Subcutaneous adipose tissue (tissue), 4 donors: Measurements from ENCODE around the gene LHFPL2. TPM values are rescaled to one million over a fixed set of nuclear protein-coding genes. Genes with fewer than 3 reads are reported as not detected.

ENCODE experiments used
- CTCF ChIP-seq: fragments of 450-650 bp; IDR thresholded peaks from one replicate; pipeline ENCODE4 v1.5.1; 2016; ENCODE audit warnings: low read depth, mild to moderate bottlenecking, control low read depth, antibody characterized with exemption, moderate library complexity
- total RNA-seq, 4 donors: library from RNA; depleted of rRNA; stranded (reverse); fragments of >200 nt; gene quantifications; one replicate each; pipeline ENCODE4 v1.1.0, GENCODE V29; 2016

The LHFPL2 gene
- total RNA-seq, 4 donors from 2014 or later = 18.5 to 104 (median 30.0) TPM

GRCh38 chr5:78562714-78563330 lies 85.8 kb downstream of the LHFPL2 start:
- no peak for TF ChIP-seq CTCF

- no peak for TF ChIP-seq CTCF
These were observed 86.6 kb downstream of the LHFPL2 start for GRCh38 chr5:78562001-78562400.

- no peak for TF ChIP-seq CTCF
These were observed 87.3 kb downstream of the LHFPL2 start for GRCh38 chr5:78561261-78561660.

GRCh38 chr5:78560000-78560855 lies 88.3 kb downstream of the LHFPL2 start:
- no peak for TF ChIP-seq CTCF

- TF ChIP-seq CTCF = no peak
These were observed 91.0 kb downstream of the LHFPL2 start for GRCh38 chr5:78557601-78558000.

GRCh38 chr5:78555870-78556269 lies 92.7 kb downstream of the LHFPL2 start:
- TF ChIP-seq CTCF = no peak

GRCh38 chr5:78554670-78555069 lies 93.9 kb downstream of the LHFPL2 start:
- TF ChIP-seq CTCF = no peak
